NCI-H187 treated with DMSO at 0.1 percent for 48 hours (cell line): ENCODE measurements around the gene GLIS1.
"Not testable (repeated sequence)": the region's sequence is repeated elsewhere in the genome, so short reads cannot be mapped to it uniquely, and the experiment has no call there.

Experiments
- DNase-seq: peaks from one replicate; lab custom pipeline; 2025; lab: John Stamatoyannopoulos, UW

The GLIS1 gene

DNA sequence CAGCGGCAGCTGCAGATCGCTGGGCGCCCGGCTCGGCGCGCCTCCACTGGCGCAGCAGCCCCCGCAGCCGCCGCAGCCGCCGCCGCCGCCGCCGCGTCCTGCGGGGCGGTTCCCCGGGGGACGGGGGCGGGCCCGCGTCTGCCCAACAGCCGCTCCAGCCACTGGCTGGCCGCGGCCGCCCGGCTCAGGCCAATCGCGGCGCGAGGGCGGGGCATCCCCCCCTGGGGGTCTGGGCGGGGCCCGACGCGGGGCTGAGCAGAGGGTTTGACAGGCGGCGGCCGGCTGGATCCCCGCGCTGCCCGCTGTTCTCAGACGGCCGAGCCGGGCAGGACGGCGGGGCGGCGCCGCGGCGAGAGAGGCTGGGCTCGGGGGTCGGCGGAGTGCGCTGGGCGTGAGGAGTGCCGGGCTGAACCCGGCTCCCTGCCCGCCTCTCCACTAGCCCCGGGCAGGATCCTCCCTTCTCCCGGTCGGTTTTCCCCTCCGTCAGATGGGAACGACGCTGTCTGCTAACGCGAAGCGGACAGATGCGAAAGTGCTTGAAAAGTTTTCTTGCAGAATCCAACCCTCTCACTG, at the start of gene GLIS1:
Gene GLIS1, minus strand, starts transcription at position 56 of the 573 bp plus-strand sequence. CDS start 1,100 bp downstream, outside the sequence.
- DNase-seq, result no peak

DNA sequence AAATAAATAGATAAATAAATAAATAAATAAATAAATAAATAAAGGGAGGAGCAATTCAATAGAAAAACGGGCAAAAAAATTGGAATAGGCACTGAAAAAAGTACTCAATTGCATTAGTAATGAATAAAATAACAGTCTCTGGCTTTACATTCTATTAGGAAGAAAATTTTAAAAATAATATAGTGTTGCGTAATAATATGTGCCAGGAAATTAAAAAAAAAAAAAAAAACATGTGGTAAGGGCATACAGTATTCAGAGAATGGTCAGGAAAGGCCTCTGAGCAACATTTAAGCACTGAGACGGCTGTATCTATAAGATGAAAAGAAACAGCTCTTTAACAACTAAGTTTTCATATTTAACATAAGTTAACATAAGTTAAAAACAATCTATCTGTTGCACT, 48.7 kb upstream of the GLIS1 start:
- DNase-seq, result no peak

DNA sequence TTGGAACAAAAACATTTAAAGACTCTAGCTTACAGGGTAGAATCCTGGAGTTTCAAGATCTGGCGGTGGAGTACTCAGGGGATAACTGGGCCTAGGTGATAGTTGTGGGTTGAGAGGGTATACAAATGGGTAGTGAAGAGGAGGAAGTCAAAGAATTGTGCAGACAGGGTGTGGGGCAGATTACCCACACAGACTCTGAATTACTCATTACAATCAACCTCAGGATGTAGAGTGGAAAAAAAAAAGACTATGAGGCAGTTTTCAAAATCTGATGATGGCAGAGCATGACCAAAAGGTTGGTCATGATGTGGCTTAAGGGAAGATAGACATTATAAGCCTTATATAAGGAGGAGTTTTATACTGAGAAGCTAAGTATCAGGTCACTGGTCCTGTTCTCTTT, 44.1 kb upstream of the GLIS1 start:
- no peak for DNase-seq

DNA sequence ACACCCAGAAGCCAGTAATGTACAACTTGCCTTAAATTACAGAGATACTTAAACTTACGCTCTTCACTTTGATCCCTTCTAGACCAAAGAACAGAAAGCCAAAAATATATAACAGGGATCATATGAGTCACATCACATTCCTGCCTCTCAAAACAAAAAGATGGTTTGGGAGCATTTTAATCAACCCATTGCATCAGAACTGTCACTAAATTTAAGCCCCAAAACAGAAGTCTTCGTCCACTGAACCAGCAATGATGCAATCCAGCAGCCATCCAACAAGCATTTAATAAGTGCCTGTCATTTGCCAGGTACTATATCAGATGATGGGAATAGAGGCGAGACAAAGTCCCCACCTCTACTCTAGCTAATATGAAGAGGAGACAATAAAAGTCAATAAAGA, 42.7 kb upstream of the GLIS1 start:
- no peak for DNase-seq

DNA sequence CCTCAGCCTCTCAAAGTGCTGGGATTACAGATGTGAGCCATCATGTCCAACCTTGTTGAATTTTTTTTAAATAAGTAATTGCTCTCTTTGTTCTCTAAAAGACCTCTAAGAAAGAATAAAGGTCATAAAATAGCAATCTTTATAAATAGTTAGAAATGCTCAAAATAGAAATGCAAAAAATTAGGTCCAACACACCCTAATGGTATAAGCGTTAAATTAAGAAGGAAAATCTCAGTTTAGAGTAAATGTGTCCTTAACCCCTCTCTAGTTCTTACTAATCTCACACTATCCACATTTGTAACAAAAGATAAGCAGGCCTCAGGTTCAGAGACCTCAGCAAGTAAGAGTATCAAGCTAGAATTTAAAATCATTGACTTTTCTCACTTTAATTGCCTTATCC, 38.3 kb upstream of the GLIS1 start:
- no peak for DNase-seq

DNA sequence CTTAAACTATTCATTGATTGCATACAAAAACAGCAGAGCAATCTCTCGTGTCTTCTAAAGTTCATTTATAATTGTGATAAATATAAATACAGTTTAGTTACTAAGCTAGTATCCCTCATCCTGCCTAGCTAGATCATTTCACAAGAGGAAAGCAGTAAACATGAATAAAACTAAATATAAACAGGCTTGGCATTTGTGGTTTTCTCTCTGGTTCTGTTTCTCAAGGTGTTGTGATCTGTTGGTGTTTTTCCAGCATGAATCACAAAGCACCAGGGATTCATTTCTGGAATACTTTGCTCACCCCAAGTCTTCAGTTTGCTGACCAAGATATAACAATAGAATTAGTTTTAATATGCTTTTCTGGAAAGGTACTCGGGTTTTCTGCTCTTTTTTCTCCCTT, 32.7 kb upstream of the GLIS1 start:
- DNase-seq, result no peak

DNA sequence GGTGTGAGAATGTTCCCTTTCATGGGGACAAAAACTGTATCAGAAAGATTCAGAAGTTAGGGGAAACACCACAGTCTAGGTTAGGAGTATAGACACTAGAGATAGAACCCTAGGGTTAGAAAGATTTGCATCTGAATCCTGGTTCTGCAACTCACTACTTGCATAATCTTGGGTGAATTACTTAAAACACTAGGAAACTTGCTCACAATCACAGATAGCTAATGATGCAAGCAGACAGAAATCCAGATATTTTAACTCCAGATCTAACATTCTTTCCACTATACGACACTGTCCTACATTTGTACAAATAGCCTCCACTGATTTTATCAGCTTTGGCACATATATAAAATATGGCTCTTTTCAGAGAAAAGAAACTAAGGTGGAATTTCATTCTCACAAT, 30.8 kb upstream of the GLIS1 start:
- DNase-seq, result no peak

DNA sequence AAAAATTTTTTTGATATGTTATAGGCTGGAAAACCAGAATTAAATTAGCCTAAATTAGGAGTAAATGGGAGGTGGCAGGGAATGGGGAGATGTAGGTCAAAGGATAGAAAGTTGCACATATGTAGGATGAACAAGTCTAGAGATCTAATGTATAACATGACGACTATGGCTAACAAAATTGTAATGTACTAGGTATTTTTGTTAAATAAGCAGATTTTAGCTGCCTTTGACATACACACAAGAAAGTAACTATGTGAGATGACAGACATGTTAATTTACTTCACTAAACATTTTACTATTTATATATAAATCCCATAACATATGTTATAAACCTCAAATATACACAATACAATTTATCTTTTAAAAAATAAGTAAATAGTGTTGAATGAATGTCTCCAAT, 30.2 kb upstream of the GLIS1 start:
- no peak for DNase-seq

DNA sequence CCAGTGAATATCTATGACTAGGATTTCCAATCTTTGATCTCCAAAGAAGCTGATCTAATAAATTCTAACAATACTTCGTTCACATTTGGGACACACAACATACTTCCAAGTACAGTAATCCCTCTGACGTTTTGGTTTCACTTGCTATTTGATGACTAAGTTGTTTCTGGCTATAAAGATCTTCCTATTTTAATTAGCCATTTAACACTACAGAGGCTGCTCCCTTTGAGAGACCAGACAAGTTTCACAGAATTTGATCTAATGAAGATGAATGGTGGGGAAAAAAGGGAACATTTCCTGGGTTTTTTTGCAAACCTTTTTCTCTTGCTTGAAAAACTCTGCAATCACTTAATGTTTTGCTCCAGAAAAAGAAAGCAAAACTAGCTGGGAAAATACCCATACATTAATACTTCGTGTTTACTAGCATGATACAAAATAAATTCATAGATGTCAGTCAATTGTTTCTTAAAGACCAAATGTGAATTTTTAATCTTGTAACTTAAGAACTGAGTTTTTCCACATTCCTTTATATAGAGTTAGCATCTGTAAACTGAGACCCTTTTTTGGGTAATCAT, 28.0 kb upstream of the GLIS1 start:
- no peak for DNase-seq

DNA sequence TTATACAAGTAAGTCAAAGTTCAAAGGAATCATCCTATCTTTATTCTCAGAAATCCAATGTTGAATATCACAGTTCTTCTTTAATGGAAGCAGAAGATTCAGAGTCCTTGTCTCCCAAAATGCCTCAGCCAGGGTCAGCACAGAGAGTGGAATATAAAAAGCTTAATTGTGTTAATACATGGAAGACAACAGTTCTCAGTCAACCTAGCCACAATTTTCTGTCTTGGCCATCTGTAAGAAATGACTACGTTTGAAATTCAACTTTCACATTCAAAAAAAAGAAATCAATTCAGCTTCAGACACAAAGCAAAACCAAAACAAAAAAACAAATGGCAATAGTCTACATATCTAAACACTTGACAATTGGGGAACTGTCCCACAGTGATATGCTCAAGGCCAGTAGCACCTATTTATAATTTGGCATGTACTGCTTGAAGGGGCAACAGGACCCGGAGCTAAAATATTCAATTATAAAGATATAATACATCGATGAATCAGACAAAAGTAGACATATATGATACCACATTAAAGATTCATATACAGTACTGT, 27.3 kb upstream of the GLIS1 start:
- no peak for DNase-seq

DNA sequence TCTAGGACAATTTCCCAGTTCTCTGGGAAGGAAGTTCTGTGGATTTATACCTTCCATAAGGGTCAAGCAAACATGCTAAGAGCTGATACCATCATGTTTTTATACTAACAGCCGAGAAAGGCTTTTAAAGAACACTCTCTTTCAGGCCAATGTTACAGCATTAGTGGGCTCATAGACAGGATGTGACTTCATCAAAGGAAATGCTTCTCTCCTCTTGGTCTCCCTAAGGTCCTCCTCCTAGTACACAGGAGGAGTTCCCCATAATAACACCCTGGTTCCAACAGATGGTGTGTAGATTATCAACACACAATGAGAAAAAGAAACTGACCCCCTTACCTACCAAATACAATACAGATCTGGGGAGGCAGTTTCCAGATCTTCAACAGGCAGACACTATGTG, 26.7 kb upstream of the GLIS1 start:
- DNase-seq, result no peak

DNA sequence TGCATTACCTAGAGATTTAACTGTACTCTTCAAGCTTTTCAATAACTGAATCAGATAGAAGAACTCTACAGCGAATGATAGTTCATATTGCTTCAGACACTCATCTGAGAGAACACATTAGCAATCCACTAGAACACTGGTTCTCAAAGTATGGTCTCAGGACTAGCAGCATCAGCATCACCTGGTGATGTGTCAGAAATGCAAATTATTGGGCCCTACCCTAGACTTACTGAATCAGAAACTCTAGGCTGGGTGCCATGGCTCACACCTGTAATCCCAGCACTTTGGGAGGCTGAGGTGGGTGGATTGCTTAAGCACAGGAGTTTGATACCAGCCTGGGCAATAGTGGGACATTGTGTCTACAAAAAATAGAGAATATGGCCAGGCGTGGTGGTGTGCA, 24.9 kb upstream of the GLIS1 start:
- no peak for DNase-seq

DNA sequence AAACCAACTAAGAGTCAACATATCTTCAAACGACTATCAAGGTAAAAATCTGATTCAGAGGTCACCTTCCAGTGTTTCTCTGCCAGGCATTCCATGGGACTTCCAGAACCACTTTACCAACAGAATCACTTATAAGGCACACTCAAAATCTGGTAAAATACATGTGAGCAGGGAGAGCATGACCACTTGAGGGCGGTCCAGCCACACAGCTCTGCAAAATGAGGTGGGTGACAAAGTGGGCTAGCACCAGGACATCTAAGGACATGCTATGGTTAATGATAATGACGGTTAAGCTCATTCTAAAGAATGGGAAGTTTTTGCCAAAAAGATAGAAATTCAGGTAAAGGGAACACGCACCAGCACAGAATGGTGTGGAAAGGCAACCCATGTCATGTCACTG, 24.5 kb upstream of the GLIS1 start:
- DNase-seq, result no peak

DNA sequence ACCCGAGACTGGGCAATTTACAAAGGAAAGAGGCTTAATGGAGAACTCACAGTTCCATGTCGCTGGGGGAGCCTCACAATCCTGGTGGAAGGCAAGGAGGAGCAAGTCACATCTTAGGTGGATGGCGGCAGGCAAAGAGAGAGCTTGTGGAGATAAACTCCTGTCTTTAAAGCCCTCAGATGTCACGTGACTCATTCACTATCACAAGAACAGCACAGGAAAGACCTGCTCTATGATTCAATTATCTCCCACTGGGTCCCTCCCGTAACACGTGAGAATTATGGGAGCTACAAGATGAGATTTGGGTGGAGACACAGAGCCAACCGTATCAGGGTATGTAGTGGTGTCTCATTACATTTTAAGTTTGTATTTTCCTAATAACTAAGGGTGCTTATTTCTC, 21.5 kb upstream of the GLIS1 start:
- DNase-seq, result not testable (repeated sequence)

DNA sequence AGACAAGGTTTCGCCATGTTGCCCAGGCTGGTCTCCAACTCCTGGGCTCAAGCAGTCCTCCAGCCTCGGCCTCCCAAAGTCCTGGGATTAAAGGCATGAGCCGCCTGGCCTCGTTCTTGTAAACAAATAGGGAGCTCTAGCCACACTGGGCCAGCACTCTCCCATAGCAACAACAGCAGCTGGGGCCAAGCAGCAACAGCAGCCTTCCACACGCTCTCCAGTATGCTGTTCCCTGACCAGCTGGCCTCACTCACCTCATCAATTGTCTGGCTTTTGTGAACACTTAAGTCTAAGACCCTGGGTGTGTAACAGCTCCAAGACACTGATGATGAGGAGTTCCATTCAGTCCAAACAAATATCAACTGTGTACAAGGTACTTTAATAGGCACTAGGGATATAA, 16.9 kb upstream of the GLIS1 start:
- DNase-seq, result no peak

DNA sequence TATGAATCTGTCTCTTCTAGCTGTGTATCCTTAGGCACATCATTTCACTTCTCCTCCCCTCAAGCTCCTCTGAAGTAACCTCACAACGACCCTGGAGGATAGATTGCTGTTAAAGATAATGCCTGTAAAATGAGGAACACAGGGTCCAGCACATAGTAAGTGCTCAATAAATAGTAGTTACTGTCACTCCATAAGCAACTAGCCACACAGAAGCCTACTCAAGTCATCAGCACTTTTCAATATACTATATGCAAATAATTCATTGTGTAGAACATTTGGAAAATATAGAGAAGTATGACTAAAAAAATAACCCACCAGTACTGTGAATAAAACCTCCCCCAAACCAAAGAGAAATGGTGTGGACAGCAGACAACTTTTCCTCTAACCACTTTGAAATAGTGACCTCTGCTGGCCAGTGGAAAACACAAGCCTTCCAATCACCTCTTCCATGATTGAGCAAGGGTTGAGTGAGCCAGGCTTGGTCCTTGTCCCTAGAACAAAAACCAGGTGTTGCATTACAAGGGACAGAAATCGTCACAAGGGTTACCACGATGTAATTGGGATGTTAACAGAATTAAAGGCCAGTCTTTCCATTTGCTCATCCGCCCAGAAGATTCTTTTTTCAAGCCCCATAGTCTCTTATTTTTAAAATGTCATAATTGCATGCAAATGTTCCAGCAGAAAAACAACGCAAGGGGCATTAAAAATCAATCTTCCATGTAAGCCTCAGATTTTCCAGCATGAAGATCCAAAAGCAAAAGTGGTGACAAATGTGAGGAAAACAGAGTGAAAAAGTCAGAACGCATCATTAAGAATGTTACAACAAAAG, 15.7 kb upstream of the GLIS1 start:
- no peak for DNase-seq

DNA sequence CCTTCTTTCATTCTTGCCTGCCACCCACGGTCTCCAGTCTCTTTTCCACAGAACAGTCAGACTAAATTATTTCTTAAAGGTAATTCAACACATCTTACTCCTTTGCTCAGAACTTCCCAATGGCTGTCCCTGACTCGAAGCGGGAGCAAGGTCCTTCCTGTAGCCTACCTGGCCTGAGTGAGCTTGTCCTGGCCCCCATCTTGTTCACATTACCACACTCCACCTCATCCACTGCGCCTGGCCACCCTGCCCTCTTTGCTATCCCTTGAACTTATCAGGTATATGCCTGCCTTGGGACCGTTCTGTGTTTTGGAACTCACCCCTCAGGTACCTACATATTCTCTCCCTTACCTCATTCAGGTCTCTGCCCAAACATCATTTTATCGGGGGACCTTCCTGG, 13.3 kb upstream of the GLIS1 start:
- DNase-seq, result no peak

DNA sequence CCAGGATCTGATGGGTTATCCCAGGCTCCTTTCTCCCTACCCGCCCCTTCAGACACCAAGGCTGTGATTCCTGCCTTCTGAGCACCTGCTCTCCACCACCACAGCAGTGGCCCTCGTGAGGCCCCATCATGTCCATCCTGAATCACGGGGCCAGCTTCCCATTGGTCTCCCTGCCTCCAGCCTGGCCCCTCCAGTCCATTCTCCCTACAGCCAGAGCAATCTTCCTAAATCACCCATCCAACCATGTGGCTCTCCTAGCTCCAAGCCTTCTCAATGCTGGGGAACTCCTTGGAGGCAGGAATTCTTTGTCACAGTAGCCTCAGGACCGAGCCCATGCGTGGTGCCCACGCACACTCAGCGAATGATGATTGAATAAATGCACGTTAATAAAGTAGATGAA, 8.9 kb upstream of the GLIS1 start:
- no peak for DNase-seq

DNA sequence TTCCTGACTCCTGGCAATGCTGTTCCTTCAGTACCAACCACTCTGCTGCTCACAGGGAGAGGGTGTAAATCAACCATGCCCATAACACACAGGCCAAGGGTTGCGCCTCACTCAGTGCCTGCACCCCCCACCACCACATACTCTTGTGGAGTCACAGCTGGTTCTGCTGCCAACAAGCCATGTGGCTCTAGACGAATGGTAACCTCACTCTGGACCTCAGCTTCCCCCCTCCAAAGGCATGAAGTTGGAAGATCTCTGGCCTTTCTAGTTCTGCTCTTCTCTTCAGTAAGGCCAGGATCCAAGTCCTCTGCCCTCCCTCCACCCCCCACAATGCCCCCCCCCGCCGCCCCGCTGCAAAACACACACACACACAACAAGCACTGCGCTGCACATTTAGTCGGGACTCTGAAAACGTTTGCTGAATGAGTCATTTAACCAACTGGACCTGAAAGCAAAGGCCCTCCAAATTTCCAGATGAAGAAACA, 1.7 kb upstream of the GLIS1 start:
- no peak for DNase-seq

DNA sequence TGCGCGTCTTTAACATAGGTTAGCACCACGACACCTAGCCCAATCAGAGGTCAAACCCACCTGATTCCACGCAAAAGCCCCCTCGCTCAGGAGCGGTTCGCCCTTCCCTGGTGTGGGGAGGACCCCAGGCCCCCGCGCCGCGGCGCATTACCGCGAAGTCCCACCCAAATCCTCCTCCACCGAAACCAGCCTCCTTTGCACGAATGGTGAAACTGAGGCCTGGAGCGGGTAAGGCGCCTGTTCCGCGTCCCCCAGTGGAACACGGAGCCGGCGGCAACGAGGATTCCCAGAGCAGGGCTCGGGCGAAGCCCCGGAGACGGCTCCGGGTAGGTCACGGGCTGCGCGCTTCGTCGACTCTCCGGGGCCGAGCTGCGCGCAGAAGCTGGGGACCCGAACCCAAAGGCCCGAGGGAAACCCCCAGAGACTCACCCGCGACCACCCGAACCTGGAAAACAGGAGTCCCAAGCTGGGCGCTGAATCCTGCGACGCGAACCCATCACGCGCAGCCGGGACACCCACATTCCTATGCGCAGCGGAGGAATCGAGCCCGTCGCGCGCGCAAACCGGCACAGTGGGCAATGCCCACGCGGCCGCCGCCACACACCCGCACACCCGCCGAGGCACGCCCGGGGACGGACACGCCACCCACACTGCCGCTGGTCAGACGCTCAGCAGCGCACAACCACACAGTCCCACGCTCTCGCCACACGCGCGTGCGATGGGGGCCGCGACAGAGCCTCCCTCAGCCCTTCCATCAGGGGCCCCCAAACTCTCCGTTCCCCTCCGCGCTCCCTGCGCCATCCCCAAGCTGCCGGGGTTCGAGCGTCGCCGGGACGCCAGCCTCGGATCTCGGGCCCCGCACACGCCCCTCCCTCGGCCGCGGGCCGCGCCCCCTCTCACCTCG, 507 bp downstream of the GLIS1 start:
- DNase-seq, result no peak

DNA sequence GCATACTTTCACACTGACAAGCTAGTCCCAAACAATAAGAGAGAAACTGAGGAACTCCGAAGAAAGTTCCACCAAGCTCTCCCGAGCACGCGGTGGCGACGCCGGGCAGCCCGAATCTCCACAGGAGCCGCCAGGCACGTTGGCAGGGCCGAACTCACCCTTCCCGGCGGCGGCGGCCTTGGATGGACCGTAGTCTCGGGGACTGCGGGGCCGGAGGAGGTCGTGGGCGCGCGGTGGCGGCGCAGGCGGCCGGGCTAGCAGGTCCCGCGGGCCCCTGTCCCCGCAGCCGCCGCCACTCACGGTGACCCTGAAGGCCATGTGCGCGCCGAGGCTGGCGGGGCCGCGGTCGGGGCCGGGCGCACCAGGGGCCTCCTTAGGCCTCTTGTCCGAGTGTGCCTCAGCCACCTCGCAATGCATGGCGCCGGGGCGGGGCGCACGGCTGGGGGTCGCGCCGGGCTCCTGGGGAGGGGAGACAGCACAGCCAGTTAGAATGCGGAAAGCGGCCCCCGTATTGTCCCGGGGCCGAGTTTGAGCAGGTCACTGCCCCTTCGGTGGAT, 1.2 kb downstream of the GLIS1 start:
- no peak for DNase-seq

DNA sequence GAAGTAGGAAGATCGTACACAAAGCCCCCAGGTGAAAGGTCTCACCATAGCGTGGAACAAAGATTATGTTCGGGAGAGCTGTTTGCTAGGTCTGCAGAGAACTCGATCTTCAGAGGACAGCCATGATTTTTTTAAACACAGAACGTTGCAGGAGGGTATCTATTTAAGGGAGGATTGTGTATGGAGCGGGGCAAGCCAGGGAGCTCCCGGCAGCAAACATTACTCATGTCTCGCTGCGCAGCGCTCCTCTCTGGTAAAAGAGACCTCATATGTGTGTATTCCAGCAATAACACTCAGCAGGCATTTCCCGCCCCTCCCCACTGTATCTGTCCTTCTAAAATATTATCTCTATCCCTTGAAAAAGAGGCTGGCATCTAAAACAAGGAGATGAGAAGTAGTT, 2.7 kb downstream of the GLIS1 start:
- DNase-seq, result no peak
